Measurements from ENCODE around the gene PSMG3. TPM values are rescaled to one million over a fixed set of nuclear protein-coding genes. Genes with fewer than 3 reads are reported as not detected.

The PSMG3 gene
- total RNA-seq, 1 donor from 2014 or later: 34.1 TPM

DNA sequence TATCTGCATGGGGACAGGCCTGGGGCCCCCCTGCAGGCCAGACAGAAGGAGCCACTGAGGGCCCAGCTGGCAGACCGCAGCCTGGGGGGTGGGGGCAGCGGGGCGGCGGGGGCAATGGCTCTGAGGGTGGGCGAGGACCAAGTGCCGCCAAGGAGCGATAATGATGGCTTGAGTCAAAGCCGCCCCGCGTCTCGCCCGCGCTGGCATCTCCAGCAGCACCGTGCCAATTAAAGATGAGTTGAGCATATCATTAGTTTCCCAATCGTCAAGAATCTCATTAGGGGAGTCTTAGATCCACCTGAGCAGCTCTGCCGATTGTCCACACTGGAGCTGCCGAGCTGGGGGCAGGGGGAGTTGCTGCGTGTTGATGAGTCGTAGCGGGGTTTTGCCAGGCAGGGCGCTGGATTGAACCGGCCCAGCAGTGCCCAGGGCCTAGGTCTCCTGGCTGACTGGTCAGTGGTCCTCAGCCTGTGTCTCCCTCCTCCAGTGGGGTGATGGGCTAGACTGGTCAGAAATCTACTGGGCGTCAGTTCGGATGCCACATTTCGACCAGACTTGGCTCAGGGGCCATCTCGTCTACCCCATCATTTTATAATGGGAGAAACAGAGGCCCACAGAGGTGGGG is 41.0 kb upstream of the PSMG3 start:
- H3K9me3 ChIP-seq: no peaks in the 10 kb centered on the region
- no peaks in the 10 kb centered on the region for H3K4me1 ChIP-seq
- no peaks in the 10 kb centered on the region for H3K36me3 ChIP-seq
- DNase-seq (ENCODE audit: low spot score in 2 of 2): no peak
- H3K27me3 ChIP-seq: no peaks in the 10 kb centered on the region
- TF ChIP-seq CTCF (IDR thresholded peaks at IDR 0.05): no peak
- intact Hi-C loops (cut with DNase I): no loop called here
- no peak overlapping the region for H3K4me3 ChIP-seq
- H3K27ac ChIP-seq: no peak overlapping the region

- Histone ChIP-seq H3K4me1 (no peaks in the 10 kb centered on the region), H3K27ac (no peak overlapping the region), H3K36me3 (no peaks in the 10 kb centered on the region), H3K27me3 (no peaks in the 10 kb centered on the region), H3K9me3 (no peaks in the 10 kb centered on the region), H3K4me3 (no peak overlapping the region)
- intact Hi-C loops (cut with DNase I): no loop called here
- DNase-seq (ENCODE audit: low spot score in 2 of 2): no peak
- no peak for TF ChIP-seq CTCF (IDR thresholded peaks at IDR 0.05)
Measured at GRCh38 chr7:1610013-1610677, 40.3 kb upstream of the PSMG3 start.

GRCh38 chr7:1609023-1609422 is 39.2 kb upstream of the PSMG3 start:
- H3K4me3 ChIP-seq: no peak overlapping the region
- intact Hi-C loops (cut with DNase I): no loop called here
- H3K27ac ChIP-seq: no peak overlapping the region
- TF ChIP-seq CTCF (IDR thresholded peaks at IDR 0.05): no peak
- no peaks in the 10 kb centered on the region for H3K4me1 ChIP-seq
- no peak for DNase-seq (ENCODE audit: low spot score in 2 of 2)
- no peaks in the 10 kb centered on the region for H3K36me3 ChIP-seq
- H3K9me3 ChIP-seq: no peaks in the 10 kb centered on the region
- H3K27me3 ChIP-seq: no peaks in the 10 kb centered on the region

DNA sequence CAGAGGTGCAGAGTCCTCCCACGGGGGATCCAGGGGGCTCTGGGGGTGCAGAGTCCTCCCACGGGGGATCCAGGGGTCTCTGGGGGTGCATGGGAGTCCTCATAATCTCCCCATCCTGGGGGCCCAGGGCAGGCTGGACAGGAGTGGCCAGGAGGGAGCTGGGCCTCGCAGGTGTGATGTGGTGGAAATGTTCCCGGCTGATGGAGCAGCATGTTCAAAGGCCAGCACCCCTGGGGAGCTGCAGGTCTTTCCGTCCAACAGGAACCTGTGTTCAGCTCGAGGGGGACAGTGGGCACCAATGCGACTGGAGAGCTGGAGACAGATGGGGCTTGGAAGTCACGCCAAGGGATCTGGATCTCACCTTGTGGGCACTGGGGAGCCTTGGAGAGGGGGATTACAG is 38.5 kb upstream of the PSMG3 start:
- Histone ChIP-seq H3K4me3 (no peak overlapping the region), H3K27ac (no peak overlapping the region)
- intact Hi-C loops (cut with DNase I): no loop called here

DNA sequence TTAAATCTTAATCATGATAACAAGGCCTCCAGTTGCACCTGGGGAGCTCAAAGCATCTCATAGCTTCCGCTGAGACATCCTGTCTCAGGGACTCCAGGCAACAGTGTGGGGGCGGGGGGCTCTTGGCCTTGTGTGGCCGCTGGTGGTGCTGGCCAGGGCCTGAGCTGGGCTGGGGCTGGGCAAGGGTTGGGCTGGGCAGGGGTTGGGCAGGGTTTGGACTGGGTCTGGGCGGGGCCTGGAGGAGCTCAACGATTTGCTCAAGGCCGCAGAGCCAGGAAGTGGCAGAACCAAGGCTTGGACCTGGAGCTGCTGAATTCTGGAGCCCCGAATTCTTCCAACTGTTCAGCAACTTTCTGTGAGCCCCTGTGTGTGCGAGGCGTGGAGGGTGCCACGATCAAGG is 37.9 kb upstream of the PSMG3 start:
- H3K4me3 ChIP-seq: no peak overlapping the region
- H3K36me3 ChIP-seq: no peaks in the 10 kb centered on the region
- intact Hi-C loops (cut with DNase I): no loop called here
- no peaks in the 10 kb centered on the region for H3K9me3 ChIP-seq
- H3K27ac ChIP-seq: no peak overlapping the region
- no peaks in the 10 kb centered on the region for H3K4me1 ChIP-seq
- no peak for TF ChIP-seq CTCF (IDR thresholded peaks at IDR 0.05)
- no peak for DNase-seq (ENCODE audit: low spot score in 2 of 2)
- H3K27me3 ChIP-seq: no peaks in the 10 kb centered on the region

More for the DNA sequence above, 38.5 kb upstream of the PSMG3 start:
- Histone ChIP-seq H3K9me3 (no peaks in the 10 kb centered on the region), H3K4me1 (no peaks in the 10 kb centered on the region), H3K36me3 (no peaks in the 10 kb centered on the region), H3K27me3 (no peaks in the 10 kb centered on the region)
- TF ChIP-seq CTCF (IDR thresholded peaks at IDR 0.05): no peak
- no peak for DNase-seq (ENCODE audit: low spot score in 2 of 2)
